ENCODE data around the gene AGMO. TPM values are rescaled to one million over a fixed set of nuclear protein-coding genes. Genes with fewer than 3 reads are reported as not detected.

Gene AGMO
- total RNA-seq, 1 donor from 2014 or later = 0.34 TPM

- H3K9me3 ChIP-seq (ENCODE audit: insufficient read depth, low read depth, low read length) = no peaks in the 10 kb centered on the region
- H3K79me2 ChIP-seq (ENCODE audit: insufficient read depth, low read length) = no peaks in the 10 kb centered on the region
- no peak overlapping the region for H3K4me3 ChIP-seq (ENCODE audit: insufficient read depth, low read depth, low read length)
- DNase-seq (ENCODE audit: low read depth) = peak; percentile 5
- H3K27me3 Mint-ChIP-seq (ENCODE audit: low read depth, unreplicated experiment) = no peaks in the 10 kb centered on the region
- no peaks in the 10 kb centered on the region for H3K27me3 ChIP-seq (ENCODE audit: insufficient read depth, low read length)
- no peaks in the 10 kb centered on the region for H3K4me1 Mint-ChIP-seq (ENCODE audit: low read depth, unreplicated experiment)
- no peaks in the 10 kb centered on the region for H4K20me1 ChIP-seq (ENCODE audit: insufficient read depth, low read length)
- TF ChIP-seq CTCF (IDR thresholded peaks at IDR 0.05; ENCODE audit: insufficient read depth, low read depth, low read length) (no peak), EZH2 (IDR thresholded peaks at IDR 0.05; ENCODE audit: insufficient read depth, low read length) (no peak)
- no peak overlapping the region for H3K27ac Mint-ChIP-seq (ENCODE audit: unreplicated experiment)
- no peak overlapping the region for H2AFZ ChIP-seq (ENCODE audit: low read depth, low read length)
- no peaks in the 10 kb centered on the region for H3K9me3 Mint-ChIP-seq (ENCODE audit: unreplicated experiment)
- no peak overlapping the region for H3K4me3 Mint-ChIP-seq (ENCODE audit: unreplicated experiment)
- H3K36me3 ChIP-seq (ENCODE audit: insufficient read depth, low read length) = no peaks in the 10 kb centered on the region
- H3K4me2 ChIP-seq (ENCODE audit: low read length) = no peak overlapping the region
- H3K9ac ChIP-seq (ENCODE audit: low read length) = no peak overlapping the region
- H3K36me3 Mint-ChIP-seq (ENCODE audit: low read depth, unreplicated experiment) = no peaks in the 10 kb centered on the region
- H3K27ac ChIP-seq (ENCODE audit: low read depth, low read length) = no peak overlapping the region
- no peaks in the 10 kb centered on the region for H3K4me1 ChIP-seq (ENCODE audit: insufficient read depth, low read length)
- no peak for FAIRE-seq
These were observed 346.2 kb downstream of the AGMO start for GRCh38 chr7:15215616-15216015.

DNA sequence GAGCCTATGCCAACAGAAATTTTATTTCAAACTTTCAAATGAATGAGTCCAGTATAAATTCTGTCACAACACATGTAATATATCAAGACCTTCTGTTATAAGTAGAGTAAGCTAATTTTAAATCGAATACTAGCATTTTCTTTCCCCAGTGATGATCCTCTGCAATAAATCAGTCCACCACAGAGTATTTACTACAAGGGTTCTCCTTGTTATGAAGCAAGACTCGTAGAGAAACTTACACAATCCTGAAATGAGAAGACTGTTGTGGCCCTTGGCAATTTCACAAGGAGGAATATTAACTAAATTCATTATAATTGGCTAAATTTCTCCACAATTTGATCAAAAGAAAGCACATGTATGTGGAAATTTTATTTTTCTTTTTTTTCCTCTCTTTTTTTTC lies 346.8 kb downstream of the AGMO start:
- Mint-ChIP-seq H3K27ac (ENCODE audit: unreplicated experiment) (no peak overlapping the region), H3K36me3 (ENCODE audit: low read depth, unreplicated experiment) (no peaks in the 10 kb centered on the region), H3K27me3 (ENCODE audit: low read depth, unreplicated experiment) (no peaks in the 10 kb centered on the region), H3K4me1 (ENCODE audit: low read depth, unreplicated experiment) (no peaks in the 10 kb centered on the region), H3K4me3 (ENCODE audit: unreplicated experiment) (no peak overlapping the region), H3K9me3 (ENCODE audit: unreplicated experiment) (no peaks in the 10 kb centered on the region)
- no peaks in the 10 kb centered on the region for H4K20me1 ChIP-seq (ENCODE audit: insufficient read depth, low read length)
- no peak for TF ChIP-seq EZH2 (IDR thresholded peaks at IDR 0.05; ENCODE audit: insufficient read depth, low read length)
- no peak for TF ChIP-seq CTCF (IDR thresholded peaks at IDR 0.05; ENCODE audit: insufficient read depth, low read depth, low read length)
- no peaks in the 10 kb centered on the region for H3K4me1 ChIP-seq (ENCODE audit: insufficient read depth, low read length)
- H3K4me2 ChIP-seq (ENCODE audit: low read length) = no peak overlapping the region
- H3K79me2 ChIP-seq (ENCODE audit: insufficient read depth, low read length) = no peaks in the 10 kb centered on the region
- no peaks in the 10 kb centered on the region for H3K9me3 ChIP-seq (ENCODE audit: insufficient read depth, low read depth, low read length)
- no peak overlapping the region for H3K27ac ChIP-seq (ENCODE audit: low read depth, low read length)
- DNase-seq (ENCODE audit: low read depth) (no peak), FAIRE-seq (no peak)
- H3K4me3 ChIP-seq (ENCODE audit: insufficient read depth, low read depth, low read length) = no peak overlapping the region
- no peaks in the 10 kb centered on the region for H3K27me3 ChIP-seq (ENCODE audit: insufficient read depth, low read length)
- no peak overlapping the region for H2AFZ ChIP-seq (ENCODE audit: low read depth, low read length)
- H3K36me3 ChIP-seq (ENCODE audit: insufficient read depth, low read length) = no peaks in the 10 kb centered on the region
- H3K9ac ChIP-seq (ENCODE audit: low read length) = no peak overlapping the region

GRCh38 chr7:15213093-15213492 lies 348.7 kb downstream of the AGMO start:
- TF ChIP-seq CTCF (IDR thresholded peaks at IDR 0.05; ENCODE audit: insufficient read depth, low read depth, low read length) (no peak), EZH2 (IDR thresholded peaks at IDR 0.05; ENCODE audit: insufficient read depth, low read length) (no peak)
- no peak overlapping the region for H3K4me3 ChIP-seq (ENCODE audit: insufficient read depth, low read depth, low read length)
- no peaks in the 10 kb centered on the region for H3K9me3 ChIP-seq (ENCODE audit: insufficient read depth, low read depth, low read length)
- no peaks in the 10 kb centered on the region for H3K27me3 Mint-ChIP-seq (ENCODE audit: low read depth, unreplicated experiment)
- H3K4me2 ChIP-seq (ENCODE audit: low read length) = no peak overlapping the region
- H3K4me1 Mint-ChIP-seq (ENCODE audit: low read depth, unreplicated experiment) = no peaks in the 10 kb centered on the region
- H3K4me3 Mint-ChIP-seq (ENCODE audit: unreplicated experiment) = no peak overlapping the region
- H3K9me3 Mint-ChIP-seq (ENCODE audit: unreplicated experiment) = no peaks in the 10 kb centered on the region
- no peaks in the 10 kb centered on the region for H4K20me1 ChIP-seq (ENCODE audit: insufficient read depth, low read length)
- H3K4me1 ChIP-seq (ENCODE audit: insufficient read depth, low read length) = no peaks in the 10 kb centered on the region
- H3K36me3 ChIP-seq (ENCODE audit: insufficient read depth, low read length) = no peaks in the 10 kb centered on the region
- H2AFZ ChIP-seq (ENCODE audit: low read depth, low read length) = no peak overlapping the region
- DNase-seq (ENCODE audit: low read depth) (no peak), FAIRE-seq (no peak)
- H3K9ac ChIP-seq (ENCODE audit: low read length) = no peak overlapping the region
- H3K27ac Mint-ChIP-seq (ENCODE audit: unreplicated experiment) = no peak overlapping the region
- H3K27me3 ChIP-seq (ENCODE audit: insufficient read depth, low read length) = no peaks in the 10 kb centered on the region
- no peaks in the 10 kb centered on the region for H3K79me2 ChIP-seq (ENCODE audit: insufficient read depth, low read length)
- no peak overlapping the region for H3K27ac ChIP-seq (ENCODE audit: low read depth, low read length)
- no peaks in the 10 kb centered on the region for H3K36me3 Mint-ChIP-seq (ENCODE audit: low read depth, unreplicated experiment)
